ENCODE measurements around the gene MRPL50.

The MRPL50 gene

DNA sequence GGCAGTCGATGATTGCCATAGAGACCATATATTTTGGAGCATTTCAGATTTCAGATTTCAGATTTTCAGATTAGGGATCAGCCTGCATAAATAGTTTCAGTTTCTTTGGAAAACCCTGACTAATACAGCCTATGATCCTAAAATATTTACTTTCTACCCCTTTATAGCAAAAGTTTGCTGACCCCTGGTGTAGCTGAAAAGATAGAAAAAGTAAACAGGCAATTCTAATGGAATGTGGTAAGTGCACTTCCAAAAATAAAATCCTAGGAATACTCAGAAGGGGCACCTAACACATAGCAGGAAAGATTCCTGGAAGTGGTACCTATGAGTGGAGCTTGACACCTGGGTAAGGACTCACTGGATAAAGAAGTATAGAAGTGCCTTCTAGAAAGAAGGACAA, 48.1 kb downstream of the MRPL50 start:
- DNase-seq (ENCODE audit: insufficient read length, low spot score) (no peak), FAIRE-seq (no peak)

DNA sequence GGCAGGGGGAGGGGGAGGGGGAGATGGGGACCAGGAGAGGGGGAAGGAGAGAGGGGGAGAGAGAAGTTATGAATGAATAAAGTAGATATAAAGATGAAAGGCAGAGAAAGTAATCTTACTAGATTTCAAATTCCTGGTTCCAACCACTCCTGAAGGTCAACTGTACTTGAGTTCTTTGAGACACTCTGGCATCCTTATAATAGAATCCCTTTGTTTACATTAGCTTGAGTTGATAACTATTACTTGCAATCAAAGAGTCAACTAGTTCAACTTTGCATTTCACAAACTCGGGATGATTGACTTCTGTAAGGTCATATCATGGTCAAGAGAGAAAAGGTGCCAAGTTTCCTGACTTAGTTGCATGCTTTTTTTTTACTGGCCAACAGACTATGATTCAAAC, 55.8 kb downstream of the MRPL50 start:
- no peak for DNase-seq (ENCODE audit: insufficient read length, low spot score)
- no peak for FAIRE-seq

DNA sequence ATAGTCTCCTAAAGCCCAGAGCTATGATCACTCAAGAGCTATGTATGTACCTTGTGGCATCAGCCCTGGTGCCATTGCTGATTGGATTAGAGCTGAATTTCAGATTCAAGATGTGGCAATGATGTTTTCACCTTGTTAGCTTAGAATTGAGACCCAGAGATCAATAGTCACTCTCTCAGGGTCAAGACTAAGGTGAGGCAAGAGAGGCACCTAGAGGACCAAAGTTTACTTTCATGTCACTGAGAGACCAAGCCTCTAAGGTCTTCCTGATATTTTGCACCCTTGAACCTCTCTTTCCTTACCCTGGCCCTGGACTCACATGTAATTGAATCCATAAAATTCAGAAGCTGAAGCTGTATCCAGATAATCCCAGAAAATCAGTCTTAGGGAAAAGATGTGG, 56.5 kb downstream of the MRPL50 start:
- DNase-seq (ENCODE audit: insufficient read length, low spot score) (no peak), FAIRE-seq (no peak)

Data from GM19239 (cell line).